GM19324 (cell line): ENCODE measurements around the gene SLC7A1.
A peak's percentile ranks its signal among the peaks of the same experiment; 100 is the strongest.

Experiments
- ATAC-seq: cut with Tn5 transposase; IDR thresholded peaks from one replicate; pipeline ENCODE4 v1.9.1; 2021; ENCODE audit warnings: mild to moderate bottlenecking, moderate library complexity; ENCODE audit not compliant: unreplicated experiment, low FRiP score

SLC7A1 gene

DNA sequence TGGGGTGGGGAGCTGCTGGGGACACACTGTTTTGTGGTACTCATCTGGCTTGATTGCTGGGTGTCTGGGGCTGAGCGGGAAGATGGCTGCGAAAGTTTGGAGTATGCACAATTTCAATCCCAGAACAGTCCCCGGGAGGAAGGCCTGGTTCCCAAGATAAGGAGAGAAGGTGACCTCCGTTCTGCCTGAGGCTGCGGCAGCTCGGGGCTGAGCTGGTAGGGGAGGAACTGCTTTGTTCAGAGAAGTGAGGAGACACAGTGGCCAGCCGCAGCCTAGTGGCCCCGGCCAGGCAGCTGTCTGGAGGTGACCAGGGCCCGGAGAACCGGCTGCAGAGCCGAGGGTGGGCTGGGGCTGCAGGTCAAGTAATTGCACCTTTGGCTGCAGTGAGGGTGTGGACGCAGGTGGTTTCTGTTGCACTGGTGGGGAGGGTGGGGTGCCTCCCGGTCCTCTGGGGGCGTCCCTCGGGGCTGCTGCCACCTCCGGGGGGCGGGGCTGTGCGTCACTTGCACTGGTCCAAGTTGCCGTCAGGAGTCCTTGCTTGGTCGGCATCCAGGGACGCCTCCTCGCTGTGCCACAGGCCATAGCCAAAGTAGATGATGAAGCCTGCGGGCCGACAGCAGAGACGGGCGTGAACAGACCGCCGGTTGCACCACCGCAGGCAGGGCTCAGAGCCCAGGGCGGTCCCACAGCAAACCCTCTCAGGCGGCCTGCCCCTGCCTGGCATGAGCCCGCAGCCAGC is 81.3 kb downstream of the SLC7A1 start:
- no peak for ATAC-seq

DNA sequence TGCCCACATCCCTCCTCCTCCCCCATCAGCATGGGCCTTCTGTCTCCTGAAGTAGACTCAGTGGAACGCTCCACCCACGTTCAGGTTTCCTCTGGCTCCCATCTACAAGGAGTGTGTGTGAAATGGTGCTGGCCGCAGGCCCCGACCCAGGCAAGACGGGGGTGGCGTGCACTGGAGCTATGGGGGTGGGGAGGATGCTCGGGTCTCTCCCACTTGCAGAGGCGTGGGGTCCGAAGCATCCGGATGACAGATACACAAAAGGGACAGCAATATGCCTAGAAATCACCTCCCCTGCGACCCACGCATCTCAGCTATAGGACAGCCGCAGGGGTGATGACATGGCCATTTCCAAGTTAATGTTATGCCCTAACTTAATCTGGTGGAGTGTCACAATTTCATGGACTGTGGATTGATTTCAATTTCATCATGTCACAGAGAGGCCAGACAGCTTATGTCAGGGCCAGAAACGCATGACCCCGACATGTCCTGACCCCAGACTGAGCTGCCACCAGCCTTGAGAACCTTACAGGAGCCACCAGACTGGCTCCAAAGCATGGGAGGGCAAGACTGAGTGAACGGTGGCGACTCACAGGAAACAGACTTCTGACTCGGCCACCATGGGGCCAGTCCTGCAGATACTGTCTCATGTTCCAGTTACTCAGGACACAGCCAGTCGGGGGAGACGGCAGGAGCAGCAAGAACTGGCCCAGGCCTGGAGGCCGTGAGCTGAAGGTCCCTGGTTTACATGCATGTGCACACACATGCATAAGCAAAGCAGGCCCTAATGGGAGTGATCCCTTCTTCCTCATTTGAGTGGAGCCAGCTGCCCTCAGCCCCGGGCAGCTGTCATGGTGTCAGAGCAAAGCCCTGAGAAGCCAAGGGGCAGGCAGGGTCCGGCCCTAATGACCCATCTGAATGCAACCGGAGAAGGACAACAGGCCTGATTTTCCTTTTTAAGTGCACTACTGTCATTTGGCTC is 82.2 kb downstream of the SLC7A1 start:
- ATAC-seq = no peak

DNA sequence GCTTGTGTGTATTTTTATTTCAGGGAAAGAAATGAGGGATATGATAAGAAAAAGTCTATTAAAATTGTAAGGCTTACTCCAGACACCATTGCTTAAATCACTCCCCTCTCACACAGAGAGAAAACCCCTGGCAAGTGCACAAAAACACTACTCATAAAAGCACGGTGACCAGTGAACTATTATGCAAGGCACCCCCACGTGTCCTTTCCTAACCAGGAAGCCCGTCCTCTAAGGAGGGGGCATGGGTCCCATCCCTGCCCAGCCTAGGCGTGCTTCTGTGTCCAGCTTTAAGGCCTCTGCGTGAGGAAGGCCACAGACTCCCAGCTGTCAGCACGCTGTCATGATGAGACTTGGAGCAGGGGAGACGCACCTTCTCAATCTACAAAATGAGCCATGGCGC is 83.5 kb downstream of the SLC7A1 start:
- no peak for ATAC-seq

DNA sequence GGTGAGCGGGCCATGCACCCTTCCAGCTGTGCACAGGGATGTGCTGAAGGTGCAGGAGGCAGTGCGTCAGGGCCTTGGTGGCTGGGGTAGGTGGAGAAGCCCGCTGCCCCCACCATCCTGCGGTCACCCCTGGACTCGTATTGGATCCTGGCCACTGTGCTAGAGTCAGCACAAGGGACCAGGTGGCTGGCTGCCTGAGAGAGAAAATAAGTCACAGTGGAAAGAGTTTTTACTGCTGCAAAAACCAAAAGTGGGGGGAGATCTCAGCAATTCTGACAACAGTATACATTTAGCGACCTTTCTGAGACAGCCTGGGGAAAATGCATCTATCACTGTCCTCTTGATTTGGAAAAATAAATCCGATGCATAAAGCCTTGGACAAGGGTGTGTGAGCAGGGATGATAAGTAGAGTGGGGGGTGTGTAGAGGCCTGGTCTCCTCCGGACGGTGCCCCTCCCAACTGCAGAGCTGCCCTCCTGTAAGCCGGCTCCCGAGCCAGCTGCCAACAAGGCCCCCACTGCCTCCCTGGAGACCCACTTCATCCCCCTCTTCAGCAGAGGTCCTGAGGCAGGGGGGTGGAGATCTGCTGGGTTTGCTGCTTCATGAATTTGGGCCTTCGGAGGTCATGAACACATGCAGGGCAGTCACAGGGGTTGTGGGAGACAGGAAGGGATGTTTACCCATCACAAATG is 84.2 kb downstream of the SLC7A1 start:
- no peak for ATAC-seq

DNA sequence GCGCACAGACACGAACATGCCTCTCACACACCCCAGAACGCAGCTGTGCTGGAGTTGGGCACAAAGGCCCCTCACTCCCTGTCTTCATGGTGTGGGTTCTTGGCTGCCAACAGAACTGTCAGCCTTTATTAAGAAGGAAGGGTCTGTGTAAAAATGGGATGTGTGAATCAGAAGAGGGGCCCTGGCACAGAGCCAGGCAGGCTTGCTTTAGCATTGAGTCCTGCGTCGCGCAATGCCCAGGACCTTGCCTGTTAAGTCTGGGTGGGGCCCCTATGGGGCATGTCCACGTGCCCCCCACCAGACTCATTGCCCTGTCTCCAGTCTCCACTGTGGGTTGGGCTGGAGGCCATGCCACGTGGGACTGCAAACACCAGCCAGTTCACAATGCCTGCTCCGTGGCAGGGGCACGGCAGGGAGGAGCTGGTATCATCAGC is 84.8 kb downstream of the SLC7A1 start:
- no peak for ATAC-seq

DNA sequence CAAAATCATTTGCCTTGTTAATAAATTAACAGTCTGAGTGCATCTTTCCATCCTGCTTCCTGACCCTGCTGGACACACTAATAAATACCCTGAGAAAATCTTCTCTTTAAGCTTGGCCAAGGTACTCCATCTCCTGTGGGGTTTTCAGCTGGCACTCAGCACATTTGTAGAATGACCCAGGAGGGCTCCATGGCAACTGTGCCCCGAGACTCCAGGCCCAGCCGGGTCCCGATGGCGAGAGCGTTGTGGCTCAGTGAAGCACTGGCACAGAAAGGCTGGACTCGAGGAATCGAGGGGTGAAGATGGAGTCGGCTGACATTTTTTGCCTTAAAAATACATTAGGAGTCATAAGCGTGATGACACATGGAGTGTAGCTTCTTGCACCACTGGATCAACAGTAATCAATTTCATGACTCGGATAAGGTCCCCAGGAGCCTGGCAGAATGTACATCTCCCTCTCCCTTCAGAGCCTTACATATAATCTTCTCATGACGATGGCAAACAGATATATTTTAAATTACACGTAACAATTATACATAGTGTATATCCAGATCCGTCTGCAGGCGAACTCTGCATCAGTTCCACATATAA is 85.4 kb downstream of the SLC7A1 start:
- ATAC-seq = no peak

DNA sequence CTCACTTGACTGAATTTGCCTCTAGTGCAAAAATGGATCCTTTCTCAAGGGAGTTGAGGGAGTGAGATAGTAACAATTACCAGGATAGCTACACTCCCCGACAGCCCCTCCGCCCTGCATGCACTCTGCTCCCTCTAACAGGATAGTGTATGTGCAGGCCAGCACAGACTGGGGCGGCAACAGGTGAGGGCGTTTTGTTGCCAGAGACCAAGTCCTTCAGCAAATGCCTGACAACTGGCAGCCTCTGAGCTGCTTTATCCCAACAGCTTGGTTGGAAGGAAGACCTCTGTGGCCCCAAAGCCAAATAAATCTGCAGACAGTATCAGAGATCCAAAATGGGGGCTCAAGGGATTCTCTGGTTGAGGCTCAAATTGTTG is 86.6 kb downstream of the SLC7A1 start:
- no peak for ATAC-seq

DNA sequence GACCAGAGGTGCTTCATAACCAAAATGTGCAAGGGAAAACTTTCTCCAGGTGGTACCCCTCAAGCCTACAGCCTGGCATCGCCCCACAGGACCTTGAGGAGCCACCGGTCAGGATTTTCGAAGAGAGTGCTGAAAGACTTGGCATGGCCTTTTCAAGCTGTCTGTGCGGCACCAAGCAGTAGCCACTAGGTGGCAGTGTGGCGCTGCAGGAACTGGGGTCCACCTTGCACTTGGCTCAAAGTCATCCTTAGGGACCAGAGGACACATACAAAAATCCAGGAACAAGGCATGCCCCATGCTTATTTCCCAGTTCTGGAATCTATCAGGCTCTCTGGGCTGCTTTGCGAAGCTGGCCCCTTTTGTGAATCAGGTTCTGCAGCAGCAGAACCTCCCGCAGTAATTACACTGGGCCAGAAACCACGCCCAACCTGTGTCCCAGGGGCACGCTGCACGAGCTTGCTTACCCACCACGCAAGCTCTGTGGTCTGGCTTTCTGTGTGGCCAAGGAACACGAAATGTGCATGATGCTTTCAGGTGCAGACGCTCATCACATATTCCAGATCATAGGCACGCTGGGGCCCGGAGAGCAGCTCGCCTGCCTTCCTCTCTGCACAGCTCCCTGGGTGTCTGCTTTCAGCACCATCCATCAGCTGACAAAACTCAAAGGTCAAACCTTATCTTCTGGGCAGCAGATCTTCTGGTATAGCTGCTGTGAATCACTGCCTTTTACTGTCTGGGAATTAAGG is 87.2 kb downstream of the SLC7A1 start:
- peak; percentile 72 for ATAC-seq

DNA sequence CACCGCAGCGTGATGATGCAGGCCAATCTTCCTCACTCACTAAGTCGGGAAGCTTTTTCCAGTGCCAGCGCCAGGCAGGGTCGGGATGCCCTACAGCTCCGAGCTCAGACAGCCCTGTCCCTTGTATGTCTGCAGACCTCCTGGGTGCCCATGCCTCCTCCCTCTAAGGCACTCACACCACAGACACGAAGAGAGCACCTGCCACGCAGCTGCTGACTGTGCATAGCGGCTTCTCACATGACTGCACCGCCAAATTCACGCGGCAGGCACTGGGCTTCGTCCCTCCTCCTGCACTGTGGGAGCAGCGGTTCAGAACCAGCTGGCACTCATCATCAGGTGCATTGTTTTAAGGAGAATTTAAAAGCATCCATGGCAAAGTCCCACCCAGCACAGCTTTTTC is 88.1 kb downstream of the SLC7A1 start:
- no peak for ATAC-seq

DNA sequence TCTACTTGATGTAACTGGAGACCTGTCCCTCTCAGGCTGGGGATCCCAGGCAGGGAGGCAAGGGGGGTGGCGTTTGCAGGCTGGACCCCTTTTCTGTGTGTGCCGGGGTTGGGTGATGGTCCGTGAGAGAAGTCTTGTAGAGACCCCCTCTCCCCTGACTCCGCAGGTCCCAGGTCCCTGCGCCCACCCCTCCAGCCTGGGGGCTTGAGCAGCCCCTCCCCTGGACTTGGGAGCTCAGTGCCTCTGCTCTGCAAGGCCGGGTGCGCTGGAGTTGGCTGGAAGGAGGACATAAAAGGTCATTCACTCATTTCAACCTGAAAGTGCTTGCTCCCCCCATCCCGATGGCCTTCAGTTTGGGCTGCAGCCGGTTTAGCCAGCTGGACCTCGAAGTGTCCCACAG is 89.5 kb downstream of the SLC7A1 start:
- no peak for ATAC-seq

DNA sequence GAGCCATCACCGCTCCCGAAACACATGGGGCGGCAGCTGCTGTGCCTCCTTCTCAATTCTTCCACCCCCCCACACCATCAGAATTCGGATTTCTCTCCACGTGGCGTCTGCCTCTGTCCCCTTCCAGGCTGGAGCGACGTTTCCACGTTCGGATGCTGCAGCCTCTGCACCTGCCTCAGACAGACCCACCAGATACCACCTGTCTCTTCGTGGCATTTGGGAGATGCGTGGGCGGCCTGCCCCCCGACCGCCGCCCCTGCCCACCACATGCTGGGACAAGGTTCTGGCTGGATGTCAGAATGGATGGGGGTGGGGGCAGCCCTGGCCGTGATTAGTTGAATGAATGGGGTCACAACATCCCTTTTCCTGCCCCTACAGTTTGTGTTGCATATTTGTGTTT is 90.0 kb downstream of the SLC7A1 start:
- no peak for ATAC-seq

DNA sequence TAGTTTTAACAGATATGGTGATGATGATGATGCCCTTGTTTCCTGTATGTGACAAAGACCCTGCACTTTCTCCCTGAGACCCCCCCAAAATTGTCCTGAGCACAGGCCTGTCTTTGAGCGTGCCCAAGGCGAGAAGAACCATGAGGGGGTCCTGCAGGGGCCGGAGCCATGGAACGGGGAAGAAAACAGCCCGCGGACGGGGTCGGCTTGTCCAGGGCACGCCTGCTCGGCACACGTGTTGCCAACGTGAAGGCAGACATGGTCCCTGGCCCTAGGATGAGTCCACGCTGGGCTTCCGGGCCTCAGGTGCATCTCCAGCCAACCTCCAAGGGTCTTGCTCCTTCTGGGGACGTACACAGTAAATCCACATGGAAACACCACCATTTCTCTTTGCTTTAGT is 90.8 kb downstream of the SLC7A1 start:
- ATAC-seq = no peak

DNA sequence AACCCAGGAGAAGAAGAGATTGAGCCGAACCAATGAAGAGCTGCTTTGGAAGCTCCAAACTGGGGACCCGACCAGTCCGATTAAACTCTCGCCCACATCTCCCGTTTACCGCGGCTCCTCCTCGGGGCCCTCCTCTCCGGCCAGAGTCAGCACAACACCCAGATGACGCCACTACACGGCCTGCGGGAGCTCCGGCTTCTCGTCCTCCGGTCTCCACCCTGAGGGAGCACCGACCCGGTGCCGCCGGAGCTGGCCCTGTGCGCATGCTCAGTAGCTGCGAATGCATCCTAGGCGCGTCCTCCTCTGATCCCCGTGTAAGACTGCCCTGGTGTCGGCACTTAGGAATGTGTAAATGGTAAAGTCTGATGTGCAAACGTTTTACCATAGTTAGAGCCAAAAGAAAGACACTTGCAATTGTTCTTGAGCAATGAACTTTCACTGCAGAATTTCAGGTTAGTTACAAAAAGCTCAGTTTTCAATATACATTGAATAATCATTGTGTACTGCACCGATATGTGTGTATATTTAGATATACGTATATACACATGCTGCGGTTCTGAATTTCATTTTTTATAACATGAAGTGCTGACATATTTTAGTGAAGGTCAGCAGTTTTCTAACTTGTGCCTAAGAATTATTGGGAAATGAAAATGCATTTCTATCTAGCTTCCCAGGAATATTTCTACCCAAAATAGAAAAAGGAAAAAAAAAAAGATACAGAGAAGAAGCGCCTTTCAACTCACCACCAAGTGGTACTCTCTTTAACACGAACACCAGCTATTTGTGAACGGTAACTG is 92.2 kb downstream of the SLC7A1 start:
- ATAC-seq = no peak

DNA sequence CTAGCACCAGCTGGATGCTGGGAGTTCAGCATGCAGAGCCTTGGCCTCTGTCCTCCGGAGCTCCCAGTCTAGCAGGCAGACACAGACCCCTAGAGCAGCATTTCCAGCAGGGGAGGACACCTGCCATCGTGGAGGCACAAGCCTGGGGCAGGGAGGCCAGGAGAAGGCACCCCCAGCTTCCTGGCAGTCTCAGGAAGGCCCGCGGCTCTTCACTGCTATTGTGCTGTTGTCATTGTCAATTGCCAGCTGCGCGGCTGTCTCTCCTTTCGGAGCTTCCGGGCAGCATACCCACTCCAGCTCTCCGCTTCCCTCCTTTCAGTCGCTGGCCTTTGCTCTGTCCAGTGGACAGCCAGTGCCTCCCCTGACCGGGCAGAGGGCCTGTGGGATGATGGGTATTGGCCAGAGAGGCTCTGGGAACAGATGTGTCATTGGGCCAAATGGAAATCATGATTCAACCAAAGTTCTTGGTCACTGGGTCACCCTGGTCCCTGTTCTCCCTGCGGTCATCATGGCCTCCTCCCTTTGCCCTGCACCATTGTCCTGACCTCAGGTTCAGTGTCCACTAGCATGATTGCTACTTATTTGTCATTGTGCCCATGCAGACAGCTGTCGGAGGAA is 93.0 kb downstream of the SLC7A1 start:
- no peak for ATAC-seq

DNA sequence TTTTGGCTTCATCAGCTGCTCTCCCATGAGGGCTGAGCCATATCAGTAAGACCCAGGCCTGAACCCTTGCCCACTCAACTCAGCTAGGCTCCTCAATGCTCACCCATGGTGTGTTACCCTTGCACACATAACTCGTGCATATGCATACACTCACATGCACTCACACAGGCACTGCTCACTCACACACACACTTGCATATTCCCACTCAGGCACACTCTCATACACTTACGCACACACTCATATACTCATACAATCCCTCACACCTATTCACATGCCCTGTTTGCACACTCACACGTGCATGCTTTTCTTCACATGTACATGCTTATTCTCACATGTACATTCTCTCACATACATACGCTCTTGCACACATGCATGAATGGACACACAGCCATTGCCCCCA is 93.8 kb downstream of the SLC7A1 start:
- no peak for ATAC-seq

DNA sequence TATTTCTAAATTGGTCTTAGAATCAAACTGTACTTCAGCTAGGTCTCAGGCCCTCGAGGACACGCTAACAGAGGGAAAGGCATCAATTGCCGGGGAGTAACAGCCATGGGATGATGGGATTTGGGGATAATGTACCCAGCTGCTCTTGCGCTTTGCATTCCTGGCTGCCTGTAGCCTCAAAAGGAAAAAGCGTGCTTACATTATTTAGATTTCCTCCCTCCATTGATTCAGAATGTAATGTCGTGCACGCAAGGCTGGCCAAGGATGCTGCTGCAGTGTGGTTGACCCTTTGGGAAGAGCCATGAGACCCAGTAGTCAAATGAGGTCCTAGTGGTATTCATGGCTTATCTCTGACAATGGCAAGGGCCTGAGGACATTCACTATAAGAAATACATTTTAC is 95.1 kb downstream of the SLC7A1 start:
- no peak for ATAC-seq

DNA sequence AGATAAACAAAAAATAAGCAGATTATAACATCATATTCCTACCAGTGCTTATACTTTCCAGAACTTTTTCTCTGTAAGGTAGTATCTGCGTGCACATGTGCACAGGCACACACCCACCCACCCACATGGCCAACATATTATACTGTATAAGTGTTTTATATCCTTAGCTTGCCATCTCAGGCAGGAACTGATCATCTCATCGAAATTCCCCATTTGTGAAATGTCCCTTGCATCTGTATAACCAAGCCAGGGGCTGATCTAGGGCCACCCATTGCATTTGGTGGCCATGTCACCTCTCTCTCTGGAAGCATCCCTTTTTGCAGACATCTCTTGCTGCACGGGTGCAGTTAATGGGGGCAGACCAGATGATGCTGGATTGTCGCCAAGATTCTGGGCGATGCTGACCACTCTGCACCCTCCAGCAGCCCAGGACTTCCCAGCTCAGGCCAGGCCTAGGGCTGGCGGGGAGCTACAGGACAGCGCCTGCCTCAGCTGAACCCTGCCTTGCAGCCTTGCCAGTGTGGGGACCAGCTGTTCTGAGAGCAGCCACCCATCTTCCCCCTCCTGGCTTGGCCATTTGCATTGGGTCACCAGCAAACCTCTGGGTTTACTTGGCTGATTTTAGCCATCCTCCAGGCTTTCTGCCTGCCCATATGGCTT is 95.9 kb downstream of the SLC7A1 start:
- no peak for ATAC-seq

DNA sequence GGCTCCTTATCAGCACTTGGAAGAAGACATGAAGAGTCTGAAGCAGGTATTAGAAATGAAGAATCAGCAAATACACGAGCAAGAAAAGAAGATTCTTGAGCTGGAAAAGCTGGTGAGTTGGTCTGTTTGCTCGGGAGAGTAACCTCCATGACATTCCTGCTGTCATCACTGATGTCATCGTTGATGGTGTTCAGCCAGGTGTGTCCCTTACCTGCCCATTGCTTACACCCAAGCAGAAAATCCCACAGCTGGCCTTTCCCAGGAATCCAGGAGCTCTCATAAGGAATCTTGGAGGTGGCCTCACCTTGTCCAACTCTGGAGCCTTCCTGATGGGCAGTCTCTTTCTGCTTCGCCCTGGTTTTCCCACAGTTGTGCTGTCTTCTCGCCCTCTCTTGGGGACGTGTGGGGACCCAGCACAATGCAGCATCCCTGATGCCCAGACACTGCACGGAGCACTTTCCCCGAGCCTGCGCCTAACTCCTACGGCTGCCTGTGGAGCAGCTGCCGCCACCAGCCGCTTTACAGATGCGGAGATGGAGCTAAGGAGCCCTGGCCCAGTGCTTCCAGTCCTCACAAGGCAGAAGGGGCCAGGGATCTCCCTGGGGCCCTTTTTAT is 97.0 kb downstream of the SLC7A1 start:
- ATAC-seq = no peak
